Peyer's patch (tissue), 4 donors: ENCODE data around the gene NEURL1B. TPM values are rescaled to one million over a fixed set of nuclear protein-coding genes. Genes with fewer than 3 reads are reported as not detected.

Experiments
- DNase-seq, 3 donors: peaks; one replicate each; pipeline ENCODE4 v3.0.0-alpha.2; 2017 to 2019
- H3K27ac ChIP-seq, 4 donors: fragments of 200-600 bp; sonication (generic); one replicate each; pipeline ENCODE4 v1.5.1; 2016 to 2019
- H3K27me3 ChIP-seq, 2 donors: fragments of 200-600 bp; sonication (generic); one replicate each; pipeline ENCODE4 v1.5.1; 2019
- H3K36me3 ChIP-seq, 3 donors: fragments of 200-600 bp; sonication (generic); one replicate each; pipeline ENCODE4 v1.5.1; 2016 to 2019
- H3K4me1 ChIP-seq, 4 donors: fragments of 200-600 bp; sonication (generic); one replicate each; pipeline ENCODE4 v1.5.1; 2016 to 2019
- H3K4me3 ChIP-seq, 4 donors: fragments of 200-600 bp; sonication (generic); 1 replicate in 3 of 4; 2 replicates in 1 of 4; pipeline ENCODE4 v1.5.1; 2016 to 2019; ENCODE audit warnings: mild to moderate bottlenecking in 1 of 4
- H3K9me3 ChIP-seq, 4 donors: fragments of 200-600 bp; sonication (generic); one replicate each; pipeline ENCODE4 v1.5.1; 2016 to 2019; ENCODE audit warnings: mild to moderate bottlenecking in 1 of 4
- CTCF ChIP-seq, 6 experiments: fragments of 450-650 bp in 4 of 6; fragments of 200-600 bp in 2 of 6; sonication (generic) in 1 of 6; IDR thresholded peaks; one replicate each; pipeline ENCODE4 v1.5.1; 2017 to 2019; ENCODE audit warnings: antibody characterized with exemption in 6 of 6, mild to moderate bottlenecking in 3 of 6, moderate library complexity in 1 of 6
- POLR2A ChIP-seq, 2 donors: fragments of 450-650 bp; IDR thresholded peaks; one replicate each; pipeline ENCODE4 v1.5.1; 2017; ENCODE audit warnings: antibody characterized with exemption in 2 of 2, mild to moderate bottlenecking in 2 of 2, moderate library complexity in 2 of 2
- total RNA-seq, 4 donors: library from RNA; depleted of rRNA; stranded (reverse); fragments of >200 nt; gene quantifications; one replicate each; pipeline ENCODE4 v1.1.0, GENCODE V29; 2016

The NEURL1B gene
- total RNA-seq, 4 donors from 2014 or later: 38.8 to 97.2 (median 81.0) TPM

DNA sequence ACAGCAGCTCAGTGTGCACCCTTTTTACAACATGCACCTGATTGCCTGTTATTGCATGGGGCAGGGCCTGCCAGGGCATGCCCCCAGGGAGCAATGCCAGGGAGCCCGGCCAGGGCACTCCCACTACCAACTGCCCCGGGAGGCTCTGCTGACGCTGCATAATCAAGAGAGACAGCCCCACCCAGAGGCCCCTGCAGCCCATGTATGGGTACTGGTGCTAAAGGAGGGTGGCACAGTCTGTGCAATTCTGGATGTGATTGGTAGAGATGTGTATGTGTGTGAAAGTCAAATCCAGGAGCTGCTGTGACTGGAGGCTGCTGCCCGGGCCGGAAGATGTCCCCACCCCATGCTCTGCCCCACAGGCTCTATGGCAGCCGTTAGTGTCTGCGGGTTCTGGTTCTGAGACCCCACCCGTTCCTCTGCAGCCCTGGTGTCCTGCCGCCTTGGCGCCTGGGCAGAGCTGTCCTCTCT, 3.9 kb upstream of the NEURL1B start:
- Histone ChIP-seq H3K9me3 (no peaks in the 10 kb centered on the region), H3K27me3 (no peaks in the 10 kb centered on the region), H3K4me1 (peaks cover 0 to 24% (median 8%) of the 10 kb centered on the region in 4 donors), H3K27ac (peak overlapping the region in 3 of 4 donors; percentile 36 to 83 (median 69)), H3K4me3 (no peak overlapping the region), H3K36me3 (no peaks in the 10 kb centered on the region)
- TF ChIP-seq POLR2A (IDR thresholded peaks at IDR 0.05): peak in 1 of 2 donors; percentile 63
- TF ChIP-seq CTCF (IDR thresholded peaks at IDR 0.05): peak in 3 of 6 experiments; percentile 27 to 39 (median 38)
- DNase-seq: peak in 2 of 3 donors; percentile 89 to 90

GRCh38 chr5:172637740-172638139, 3.3 kb upstream of the NEURL1B start:
- H3K4me3 ChIP-seq: no peak overlapping the region
- H3K9me3 ChIP-seq: no peaks in the 10 kb centered on the region
- peak in 1 of 3 donors; percentile 40 for DNase-seq
- peaks cover 0 to 29% (median 8%) of the 10 kb centered on the region in 4 donors for H3K4me1 ChIP-seq
- TF ChIP-seq POLR2A (IDR thresholded peaks at IDR 0.05): no peak
- no peak for TF ChIP-seq CTCF (IDR thresholded peaks at IDR 0.05)
- peak overlapping the region in 2 of 4 donors; percentile 69 to 83 for H3K27ac ChIP-seq
- no peaks in the 10 kb centered on the region for H3K27me3 ChIP-seq
- no peaks in the 10 kb centered on the region for H3K36me3 ChIP-seq

DNA sequence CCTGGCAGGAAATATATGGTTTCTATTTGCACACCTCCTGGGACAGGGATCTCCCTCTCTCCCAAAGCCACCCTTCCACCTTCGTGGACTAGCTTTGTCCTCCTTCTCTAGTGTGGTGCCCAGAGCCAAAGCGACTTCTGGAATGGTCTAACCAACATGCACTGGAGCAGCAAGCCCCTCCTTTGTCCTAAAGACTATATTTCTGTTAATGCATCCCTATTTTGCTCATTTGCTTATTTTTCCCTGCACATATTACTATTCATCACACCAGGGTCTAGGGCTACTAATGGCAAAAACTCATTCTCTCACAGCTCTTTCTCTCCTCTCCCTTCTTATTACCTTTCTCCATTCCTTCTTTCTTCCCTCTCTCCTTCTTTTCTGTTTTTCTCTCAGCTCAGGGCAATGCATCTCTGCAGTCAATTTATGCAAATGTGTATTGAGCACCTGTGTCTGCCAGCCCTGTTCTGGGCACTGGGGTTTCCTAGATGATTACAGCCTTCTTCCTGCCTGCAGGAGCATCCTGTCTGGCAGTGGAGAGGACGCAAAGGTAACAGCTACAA, 2.8 kb upstream of the NEURL1B start:
- TF ChIP-seq POLR2A (IDR thresholded peaks at IDR 0.05) (no peak), CTCF (IDR thresholded peaks at IDR 0.05) (no peak)
- DNase-seq: no peak
- no peaks in the 10 kb centered on the region for H3K9me3 ChIP-seq
- H3K27me3 ChIP-seq: no peaks in the 10 kb centered on the region
- H3K4me1 ChIP-seq: peaks cover 0 to 35% (median 8%) of the 10 kb centered on the region in 4 donors
- H3K4me3 ChIP-seq: no peak overlapping the region
- peak overlapping the region in 1 of 4 donors; percentile 83 for H3K27ac ChIP-seq
- H3K36me3 ChIP-seq: no peaks in the 10 kb centered on the region

DNA sequence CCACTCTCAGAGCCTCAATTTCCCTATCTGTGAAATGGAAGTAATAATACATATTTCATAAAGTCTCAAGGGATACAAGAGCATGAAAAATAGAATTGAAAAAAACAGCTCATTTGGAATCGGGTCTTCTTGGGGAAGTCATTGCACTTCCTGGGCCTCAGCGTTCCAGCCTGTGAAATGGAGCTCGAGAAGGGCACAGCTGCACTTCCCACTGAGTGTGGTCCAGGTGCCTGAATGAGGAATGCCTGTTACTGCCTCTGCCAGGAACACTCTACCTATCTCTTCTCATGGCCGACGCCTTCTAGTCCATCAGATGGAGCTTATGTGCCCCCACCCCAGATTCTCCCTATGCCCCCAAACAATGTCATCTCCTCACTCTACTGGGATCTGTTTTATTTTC, 924 bp upstream of the NEURL1B start:
- no peaks in the 10 kb centered on the region for H3K9me3 ChIP-seq
- H3K4me3 ChIP-seq: no peak overlapping the region
- H3K4me1 ChIP-seq: peaks cover 0 to 50% (median 8%) of the 10 kb centered on the region in 4 donors
- H3K36me3 ChIP-seq: no peaks in the 10 kb centered on the region
- TF ChIP-seq POLR2A (IDR thresholded peaks at IDR 0.05) (no peak), CTCF (IDR thresholded peaks at IDR 0.05) (no peak)
- peak overlapping the region in 2 of 4 donors; percentile 95 to 96 for H3K27ac ChIP-seq
- DNase-seq: no peak
- no peaks in the 10 kb centered on the region for H3K27me3 ChIP-seq

DNA sequence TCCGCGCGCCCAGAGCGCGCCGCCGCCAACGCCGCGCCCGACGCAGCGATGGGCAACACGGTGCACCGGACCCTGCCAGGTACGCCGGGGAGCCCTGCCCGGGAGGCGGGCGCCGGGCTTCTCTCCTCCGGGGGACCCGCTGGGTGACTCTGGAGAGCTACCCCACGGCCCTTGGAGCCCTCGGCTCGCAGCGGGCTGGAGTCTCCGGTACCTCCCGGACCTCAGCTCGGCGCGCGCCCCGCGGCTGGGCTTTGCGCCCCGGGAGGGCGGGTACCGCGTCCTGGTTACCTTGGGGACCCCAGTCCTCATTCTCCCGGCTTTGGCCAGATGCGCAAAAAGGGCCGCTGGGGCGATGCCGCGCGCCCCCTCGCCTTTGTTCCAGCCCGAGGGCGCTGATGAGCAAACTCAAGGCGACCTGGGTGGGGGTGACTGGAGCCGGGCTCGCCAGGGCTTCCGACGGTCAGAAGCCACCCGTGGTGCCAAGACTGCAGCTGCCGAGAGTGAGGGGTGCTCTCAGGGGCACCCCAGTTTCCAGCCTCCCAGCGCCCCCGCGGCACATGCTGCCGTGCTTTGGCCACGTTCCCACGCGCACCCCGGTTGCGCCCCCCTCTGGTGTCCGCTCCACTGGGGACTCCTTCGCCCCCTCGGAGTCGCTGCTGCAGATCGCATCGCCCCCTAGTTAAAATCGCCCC, 442 bp downstream of the NEURL1B start:
- no peak for DNase-seq
- Histone ChIP-seq H3K4me1 (peaks cover 0 to 61% (median 8%) of the 10 kb centered on the region in 4 donors), H3K27ac (peak overlapping the region; percentile 52 to 96 (median 89)), H3K4me3 (peak overlapping the region; percentile 44 to 85 (median 69)), H3K27me3 (no peaks in the 10 kb centered on the region), H3K9me3 (no peaks in the 10 kb centered on the region), H3K36me3 (no peaks in the 10 kb centered on the region)
- TF ChIP-seq POLR2A (IDR thresholded peaks at IDR 0.05) (no peak), CTCF (IDR thresholded peaks at IDR 0.05) (peak in 1 of 6 experiments; percentile 16)
